GM19452 (cell line): Measurements from ENCODE around the gene TEDC1.
A peak's percentile ranks its signal among the peaks of the same experiment; 100 is the strongest.

Source experiments
- ATAC-seq: cut with Tn5 transposase; IDR thresholded peaks from one replicate; pipeline ENCODE4 v1.9.1; 2021; ENCODE audit not compliant: unreplicated experiment

TEDC1 gene

DNA sequence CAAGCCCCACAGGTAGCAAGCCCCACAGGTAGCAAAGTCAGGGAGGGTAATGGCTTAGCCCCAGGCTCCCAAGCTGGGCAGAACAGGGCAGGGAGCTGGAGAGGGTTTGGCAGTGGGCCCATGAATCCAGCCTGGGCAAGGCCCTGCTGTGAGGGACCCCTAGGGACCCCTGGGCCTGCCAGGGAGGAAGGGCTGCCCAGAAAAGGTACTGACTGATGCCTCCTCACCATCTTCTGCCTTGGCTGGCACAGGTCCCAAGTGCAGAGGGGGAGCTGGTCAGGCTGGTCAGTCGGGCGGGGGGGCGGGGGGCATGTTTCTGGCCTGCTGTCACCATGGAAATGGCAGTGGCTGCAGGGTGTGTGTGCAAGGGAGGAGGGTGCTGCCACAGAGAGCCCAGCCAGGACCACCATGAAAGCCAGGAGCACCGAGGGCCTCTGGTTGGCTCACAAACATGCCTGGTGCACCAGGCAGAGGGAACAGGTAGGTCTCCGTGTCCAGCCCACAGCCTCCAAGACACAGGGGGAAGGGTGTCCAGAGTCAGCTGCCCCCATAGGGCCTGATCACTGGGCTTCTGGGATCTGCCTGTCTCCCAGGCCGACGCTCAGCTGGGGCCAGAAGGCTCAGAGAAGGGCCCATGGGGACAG lies 17.9 kb upstream of the TEDC1 start:
- ATAC-seq = no peak

DNA sequence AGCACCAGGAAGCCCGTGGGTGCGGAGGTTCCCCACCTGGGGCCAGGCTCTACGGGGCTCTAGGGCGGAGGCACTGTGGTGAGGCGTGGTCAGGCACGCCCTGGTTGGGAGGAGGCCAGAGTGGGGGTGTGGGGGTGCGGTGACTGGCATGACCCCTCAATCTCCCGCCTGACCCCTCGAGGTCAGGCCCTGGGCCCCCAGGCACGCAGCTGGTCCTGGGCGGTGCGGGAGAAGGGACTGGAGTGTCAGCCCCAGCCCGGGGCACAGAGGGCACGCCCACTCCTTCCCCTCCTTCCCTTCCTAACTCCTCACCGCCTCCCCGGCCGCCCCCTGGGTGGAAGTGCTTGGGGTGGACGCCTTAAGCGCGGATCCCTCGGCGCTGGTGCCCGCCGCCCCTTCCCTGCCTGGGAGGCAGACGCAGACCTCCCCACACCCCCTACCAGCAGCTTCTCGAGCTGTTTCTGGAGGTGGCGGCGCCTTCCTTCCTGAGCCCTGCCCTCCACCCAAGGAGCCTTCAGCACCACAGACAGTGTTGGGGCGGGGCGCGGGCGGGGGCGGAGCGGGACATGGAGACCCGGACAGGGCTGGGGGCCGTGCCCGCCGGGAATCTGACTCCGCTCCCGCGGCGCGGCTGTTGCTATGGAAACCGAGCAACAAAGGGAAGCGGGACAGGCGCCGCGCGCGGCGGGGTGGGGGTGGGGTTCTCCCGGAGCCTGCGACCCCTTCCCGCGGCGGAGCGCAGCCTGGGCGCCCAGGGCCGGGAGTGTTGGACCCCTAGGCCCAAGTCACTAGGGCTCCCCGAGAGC lies 17.2 kb upstream of the TEDC1 start:
- ATAC-seq = no peak

- ATAC-seq = no peak
These were observed 16.4 kb upstream of the TEDC1 start, which contains the start of gene CRIP2 for GRCh38 chr14:105474483-105475268. TSS of gene CRIP2 (plus strand) at chr14:105474821. CDS start at chr14:105474863, 42 bp downstream.

DNA sequence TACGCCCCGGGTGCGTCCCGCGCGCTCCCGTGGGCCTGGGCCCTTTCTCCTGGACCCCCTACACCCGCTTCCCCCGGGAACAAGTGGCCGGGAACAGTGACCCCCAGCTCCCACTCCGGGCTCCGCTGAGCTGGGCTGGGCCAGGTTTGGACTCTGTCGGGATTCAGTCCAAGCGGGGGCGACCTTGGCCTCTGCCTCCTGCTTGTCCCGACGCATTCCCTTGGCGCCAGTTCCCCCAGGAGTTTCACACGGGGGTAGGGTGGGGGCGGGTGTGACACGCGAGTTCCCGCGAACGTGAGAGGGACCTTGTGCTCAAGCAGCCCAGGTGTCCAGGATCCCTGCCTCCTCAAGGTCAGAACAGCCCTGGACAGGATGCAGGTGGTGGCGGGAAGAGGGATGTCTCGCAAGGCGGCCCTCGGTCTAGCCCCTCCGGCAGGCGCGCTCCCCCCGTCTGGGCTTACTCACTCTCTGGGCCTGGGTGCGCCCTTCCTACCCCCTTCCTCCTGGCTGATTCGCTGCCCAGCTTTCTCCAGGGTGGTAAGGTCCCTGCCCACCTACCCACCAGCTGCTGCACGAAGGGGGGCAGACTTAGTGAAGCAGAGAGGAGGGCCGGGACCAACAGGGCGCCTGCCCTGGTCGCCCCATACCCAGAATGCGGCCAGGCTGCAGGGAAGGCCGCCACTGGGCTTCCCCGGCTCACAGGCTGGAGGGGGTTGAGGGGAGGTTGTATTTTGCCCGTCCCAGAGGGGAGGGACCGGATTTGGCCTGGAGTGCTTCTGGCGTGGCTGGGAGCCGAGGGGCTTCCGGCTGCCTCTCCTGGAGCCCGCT lies 15.6 kb upstream of the TEDC1 start:
- no peak for ATAC-seq

DNA sequence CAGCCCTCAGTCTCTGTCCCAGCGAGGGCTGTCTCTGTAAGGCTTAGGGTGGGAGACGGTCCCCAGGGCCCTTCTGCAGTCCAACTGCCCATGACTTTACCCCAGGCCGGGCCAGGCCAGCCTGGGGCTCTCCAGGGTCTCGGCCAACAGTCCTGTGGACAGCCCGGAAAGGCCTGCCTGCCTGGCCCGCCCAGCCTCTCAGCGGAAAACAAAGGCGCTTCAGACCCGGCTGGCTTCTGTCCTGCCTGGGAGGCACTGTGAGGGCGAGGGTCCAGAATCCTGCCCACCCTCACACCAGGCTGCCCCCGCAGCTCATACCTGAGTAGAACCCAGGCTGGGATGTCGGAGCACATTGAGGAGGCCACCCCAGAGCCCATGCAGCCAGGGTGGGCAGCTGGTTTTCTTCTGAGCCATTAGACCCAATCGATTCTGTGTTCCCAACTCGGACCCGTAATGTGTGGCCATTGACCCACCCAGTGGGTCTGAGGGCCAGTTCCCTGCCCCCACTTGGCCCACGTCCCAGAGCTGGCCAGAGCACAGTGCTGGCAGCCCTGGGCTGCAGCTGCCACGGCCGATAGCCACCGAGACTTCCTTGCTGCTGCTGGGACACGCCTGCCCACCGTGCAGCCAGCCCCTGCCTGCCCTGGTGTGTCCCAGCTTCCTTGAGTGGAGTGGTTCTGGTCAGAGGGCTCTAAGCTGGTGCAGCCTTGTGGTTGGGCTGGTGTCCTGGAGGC lies 14.8 kb upstream of the TEDC1 start:
- no peak for ATAC-seq

- ATAC-seq = no peak
These were observed 14.0 kb upstream of the TEDC1 start for GRCh38 chr14:105476831-105477659.

GRCh38 chr14:105477660-105478397 lies 13.2 kb upstream of the TEDC1 start:
- no peak for ATAC-seq

- ATAC-seq = no peak
These were observed 12.4 kb upstream of the TEDC1 start for GRCh38 chr14:105478398-105479251.

DNA sequence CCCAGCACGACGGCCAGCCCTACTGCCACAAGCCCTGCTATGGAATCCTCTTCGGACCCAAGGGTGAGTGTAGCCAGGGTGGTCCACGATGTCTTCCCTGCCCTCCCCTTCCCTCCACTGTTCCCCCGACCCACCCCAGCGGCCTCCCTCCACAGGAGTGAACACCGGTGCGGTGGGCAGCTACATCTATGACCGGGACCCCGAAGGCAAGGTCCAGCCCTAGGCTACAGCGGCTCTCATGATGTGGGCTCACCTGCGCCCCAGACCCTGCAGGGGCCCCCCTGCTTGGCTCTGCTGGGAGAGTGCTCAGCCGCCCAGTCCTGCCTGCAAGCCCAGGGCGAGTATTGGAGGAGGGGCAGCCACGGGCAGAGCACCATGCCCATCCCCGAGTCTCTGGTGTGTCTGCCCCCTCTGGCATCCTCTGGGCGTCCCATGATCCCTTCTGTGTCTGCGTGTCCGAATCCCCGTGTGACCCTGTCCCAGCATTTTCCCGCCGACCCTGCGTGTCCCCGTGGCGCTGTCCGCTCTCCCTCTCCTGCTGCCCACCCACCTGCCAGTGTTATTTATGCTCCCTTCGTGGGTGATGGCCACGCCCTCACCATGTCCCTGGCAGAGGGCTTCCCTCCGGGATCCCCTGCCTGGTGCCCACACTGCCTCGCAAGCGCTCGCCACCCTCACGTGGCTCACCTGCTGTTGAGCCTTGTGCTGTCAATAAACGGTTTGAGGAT lies 11.5 kb upstream of the TEDC1 start:
- no peak for ATAC-seq

DNA sequence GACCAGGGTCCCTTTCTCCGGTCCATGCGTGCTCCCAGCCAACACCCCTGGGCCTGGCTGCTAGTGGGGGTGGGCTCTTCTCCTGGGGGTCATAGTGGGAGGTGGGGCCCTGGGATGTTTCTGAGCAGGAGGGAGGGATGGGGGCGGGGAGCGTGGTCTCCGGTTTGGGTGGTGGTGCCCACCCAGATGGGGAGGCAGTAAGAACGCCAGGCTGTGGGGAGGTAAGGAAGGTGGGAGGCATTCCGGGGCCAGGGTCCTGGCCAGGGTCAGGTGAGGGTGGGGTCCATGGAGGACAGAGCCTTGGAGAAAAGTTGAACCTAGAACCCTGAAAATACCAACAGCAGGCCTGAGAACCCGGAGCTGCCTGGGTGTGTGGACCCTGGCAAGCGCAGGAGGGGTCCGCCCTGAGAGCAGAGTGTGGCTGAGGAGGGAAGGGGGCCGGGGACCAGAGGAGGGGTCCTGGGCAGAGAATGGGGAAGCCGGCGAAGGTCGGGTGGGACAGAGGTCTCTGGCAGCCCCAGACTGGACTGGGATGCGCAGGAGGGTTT lies 10.8 kb upstream of the TEDC1 start:
- ATAC-seq = no peak

DNA sequence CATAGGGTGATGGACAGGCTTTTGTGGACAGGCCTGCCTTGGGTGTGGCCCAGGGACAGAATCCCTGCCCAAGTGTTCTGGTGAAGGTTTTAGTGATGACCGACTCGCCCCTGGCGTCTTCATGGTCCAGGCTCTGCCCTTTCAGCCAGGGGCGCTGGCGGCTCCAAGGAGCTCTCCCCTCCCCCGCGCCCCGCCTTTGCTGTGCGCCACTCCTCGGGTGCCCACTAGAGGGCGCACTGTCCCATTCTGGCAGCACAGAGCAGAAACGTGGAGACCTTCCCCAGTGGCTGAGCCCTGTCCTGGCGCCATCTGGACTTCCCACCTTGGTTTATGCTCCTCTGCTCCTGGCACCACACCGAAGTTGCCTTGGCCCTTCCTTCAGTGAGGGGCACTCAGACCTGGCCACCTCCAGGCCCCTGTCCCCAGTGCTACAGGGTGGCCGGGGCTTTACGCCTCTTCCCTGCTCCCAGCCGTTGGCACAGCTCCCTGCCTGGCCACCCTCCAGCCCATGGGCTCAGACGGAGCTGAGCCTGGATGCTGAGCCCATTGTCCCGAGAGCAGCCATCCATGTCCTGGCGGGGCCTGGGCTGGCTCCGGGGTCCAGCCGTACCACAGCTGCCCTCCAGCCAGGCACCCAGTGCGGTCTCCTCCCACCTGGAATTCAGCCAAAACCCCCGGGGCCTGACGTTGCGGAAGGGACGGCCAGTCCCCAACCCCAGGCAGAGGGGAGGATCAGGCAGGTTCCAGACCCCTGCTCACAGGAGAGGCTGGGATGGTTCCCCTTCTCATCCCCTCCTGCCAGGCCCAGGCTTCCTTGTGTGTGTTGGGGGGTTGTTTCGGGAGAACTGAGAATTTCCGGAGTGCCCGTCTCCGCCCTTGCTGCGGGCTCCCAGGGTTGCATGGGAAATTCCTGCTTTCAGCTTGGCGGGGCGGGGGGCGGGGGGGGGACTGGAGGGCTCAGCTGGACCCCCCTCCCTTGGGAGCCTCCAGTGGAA lies 9.9 kb upstream of the TEDC1 start:
- peak; percentile 66 for ATAC-seq

- ATAC-seq = peak; percentile 54
These were observed 9.1 kb upstream of the TEDC1 start for GRCh38 chr14:105481886-105482457.

- no peak for ATAC-seq
These were observed 8.4 kb upstream of the TEDC1 start for GRCh38 chr14:105482486-105483110.

GRCh38 chr14:105483300-105484068 lies 7.6 kb upstream of the TEDC1 start:
- no peak for ATAC-seq
